Measurements from ENCODE around the gene NFIB.

The NFIB gene

GRCh38 chr9:14103115-14103514 is 210.8 kb downstream of the NFIB start:
- H3K4me1 ChIP-seq (ENCODE audit: insufficient read depth, insufficient read length) = no peaks in the 10 kb centered on the region
- no peak overlapping the region for H3K4me3 ChIP-seq (ENCODE audit: insufficient read length, low read depth)
- TF ChIP-seq SUZ12 (IDR thresholded peaks at IDR 0.05; ENCODE audit: extremely low read depth, insufficient read depth, insufficient read length) (no peak), YY1 (IDR thresholded peaks at IDR 0.05; ENCODE audit: insufficient read depth, insufficient read length) (no peak), ZNF274 (IDR thresholded peaks at IDR 0.05; ENCODE audit: low read depth, low read length) (no peak)
- H3K9ac ChIP-seq (ENCODE audit: insufficient read length, low read depth) = no peak overlapping the region
- H3K36me3 ChIP-seq (ENCODE audit: insufficient read depth, insufficient read length, low read length) = no peaks in the 10 kb centered on the region
- H3K9me3 ChIP-seq (ENCODE audit: insufficient read depth, low read length) = no peaks in the 10 kb centered on the region
- no peak for DNase-seq (ENCODE audit: low read depth, low spot score)
- H3K27me3 ChIP-seq (ENCODE audit: insufficient read depth, insufficient read length) = no peaks in the 10 kb centered on the region

- DNase-seq (ENCODE audit: low read depth, low spot score) = no peak
- no peaks in the 10 kb centered on the region for H3K27me3 ChIP-seq (ENCODE audit: insufficient read depth, insufficient read length)
- H3K4me3 ChIP-seq (ENCODE audit: insufficient read length, low read depth) = no peak overlapping the region
- H3K9ac ChIP-seq (ENCODE audit: insufficient read length, low read depth) = no peak overlapping the region
- H3K9me3 ChIP-seq (ENCODE audit: insufficient read depth, low read length) = no peaks in the 10 kb centered on the region
- H3K4me1 ChIP-seq (ENCODE audit: insufficient read depth, insufficient read length) = no peaks in the 10 kb centered on the region
- H3K36me3 ChIP-seq (ENCODE audit: insufficient read depth, insufficient read length, low read length) = no peaks in the 10 kb centered on the region
- TF ChIP-seq YY1 (IDR thresholded peaks at IDR 0.05; ENCODE audit: insufficient read depth, insufficient read length) (no peak), SUZ12 (IDR thresholded peaks at IDR 0.05; ENCODE audit: extremely low read depth, insufficient read depth, insufficient read length) (no peak), ZNF274 (IDR thresholded peaks at IDR 0.05; ENCODE audit: low read depth, low read length) (no peak)
Measured at GRCh38 chr9:14099737-14100136, 214.2 kb downstream of the NFIB start.

GRCh38 chr9:14098486-14099180 is 215.3 kb downstream of the NFIB start:
- Histone ChIP-seq H3K9me3 (ENCODE audit: insufficient read depth, low read length) (no peaks in the 10 kb centered on the region), H3K36me3 (ENCODE audit: insufficient read depth, insufficient read length, low read length) (no peaks in the 10 kb centered on the region), H3K27me3 (ENCODE audit: insufficient read depth, insufficient read length) (no peaks in the 10 kb centered on the region), H3K4me1 (ENCODE audit: insufficient read depth, insufficient read length) (no peaks in the 10 kb centered on the region), H3K9ac (ENCODE audit: insufficient read length, low read depth) (no peak overlapping the region), H3K4me3 (ENCODE audit: insufficient read length, low read depth) (no peak overlapping the region)
- TF ChIP-seq SUZ12 (IDR thresholded peaks at IDR 0.05; ENCODE audit: extremely low read depth, insufficient read depth, insufficient read length) (no peak), YY1 (IDR thresholded peaks at IDR 0.05; ENCODE audit: insufficient read depth, insufficient read length) (no peak), ZNF274 (IDR thresholded peaks at IDR 0.05; ENCODE audit: low read depth, low read length) (no peak)
- no peak for DNase-seq (ENCODE audit: low read depth, low spot score)

- DNase-seq (ENCODE audit: low read depth, low spot score) = no peak
- H3K4me1 ChIP-seq (ENCODE audit: insufficient read depth, insufficient read length) = no peaks in the 10 kb centered on the region
- TF ChIP-seq YY1 (IDR thresholded peaks at IDR 0.05; ENCODE audit: insufficient read depth, insufficient read length) (no peak), SUZ12 (IDR thresholded peaks at IDR 0.05; ENCODE audit: extremely low read depth, insufficient read depth, insufficient read length) (no peak), ZNF274 (IDR thresholded peaks at IDR 0.05; ENCODE audit: low read depth, low read length) (no peak)
Measured at GRCh38 chr9:14097666-14098415, 216.1 kb downstream of the NFIB start.

GRCh38 chr9:14097215-14097614 is 216.7 kb downstream of the NFIB start:
- Histone ChIP-seq H3K9me3 (ENCODE audit: insufficient read depth, low read length) (no peaks in the 10 kb centered on the region), H3K36me3 (ENCODE audit: insufficient read depth, insufficient read length, low read length) (no peaks in the 10 kb centered on the region), H3K4me3 (ENCODE audit: insufficient read length, low read depth) (no peak overlapping the region), H3K4me1 (ENCODE audit: insufficient read depth, insufficient read length) (no peaks in the 10 kb centered on the region), H3K27me3 (ENCODE audit: insufficient read depth, insufficient read length) (no peaks in the 10 kb centered on the region), H3K9ac (ENCODE audit: insufficient read length, low read depth) (no peak overlapping the region)
- no peak for TF ChIP-seq SUZ12 (IDR thresholded peaks at IDR 0.05; ENCODE audit: extremely low read depth, insufficient read depth, insufficient read length)
- no peak for TF ChIP-seq YY1 (IDR thresholded peaks at IDR 0.05; ENCODE audit: insufficient read depth, insufficient read length)
- no peak for TF ChIP-seq ZNF274 (IDR thresholded peaks at IDR 0.05; ENCODE audit: low read depth, low read length)
- DNase-seq (ENCODE audit: low read depth, low spot score) = no peak

More at GRCh38 chr9:14097666-14098415, 216.1 kb downstream of the NFIB start:
- H3K27me3 ChIP-seq (ENCODE audit: insufficient read depth, insufficient read length) = no peaks in the 10 kb centered on the region
- H3K9ac ChIP-seq (ENCODE audit: insufficient read length, low read depth) = no peak overlapping the region
- no peak overlapping the region for H3K4me3 ChIP-seq (ENCODE audit: insufficient read length, low read depth)
- H3K36me3 ChIP-seq (ENCODE audit: insufficient read depth, insufficient read length, low read length) = no peaks in the 10 kb centered on the region
- H3K9me3 ChIP-seq (ENCODE audit: insufficient read depth, low read length) = no peaks in the 10 kb centered on the region

- no peak overlapping the region for H3K9ac ChIP-seq (ENCODE audit: insufficient read length, low read depth)
- H3K36me3 ChIP-seq (ENCODE audit: insufficient read depth, insufficient read length, low read length) = no peaks in the 10 kb centered on the region
- no peak for TF ChIP-seq YY1 (IDR thresholded peaks at IDR 0.05; ENCODE audit: insufficient read depth, insufficient read length)
- TF ChIP-seq ZNF274 (IDR thresholded peaks at IDR 0.05; ENCODE audit: low read depth, low read length) = no peak
- TF ChIP-seq SUZ12 (IDR thresholded peaks at IDR 0.05; ENCODE audit: extremely low read depth, insufficient read depth, insufficient read length) = no peak
- DNase-seq (ENCODE audit: low read depth, low spot score) = no peak
- no peaks in the 10 kb centered on the region for H3K27me3 ChIP-seq (ENCODE audit: insufficient read depth, insufficient read length)
- no peak overlapping the region for H3K4me3 ChIP-seq (ENCODE audit: insufficient read length, low read depth)
- no peaks in the 10 kb centered on the region for H3K4me1 ChIP-seq (ENCODE audit: insufficient read depth, insufficient read length)
- no peaks in the 10 kb centered on the region for H3K9me3 ChIP-seq (ENCODE audit: insufficient read depth, low read length)
Measured at GRCh38 chr9:14096258-14096922, 217.6 kb downstream of the NFIB start.

GRCh38 chr9:14095277-14095676 is 218.7 kb downstream of the NFIB start:
- Histone ChIP-seq H3K4me3 (ENCODE audit: insufficient read length, low read depth) (no peak overlapping the region), H3K27me3 (ENCODE audit: insufficient read depth, insufficient read length) (no peaks in the 10 kb centered on the region), H3K36me3 (ENCODE audit: insufficient read depth, insufficient read length, low read length) (no peaks in the 10 kb centered on the region), H3K9me3 (ENCODE audit: insufficient read depth, low read length) (no peaks in the 10 kb centered on the region), H3K4me1 (ENCODE audit: insufficient read depth, insufficient read length) (no peaks in the 10 kb centered on the region), H3K9ac (ENCODE audit: insufficient read length, low read depth) (no peak overlapping the region)
- TF ChIP-seq ZNF274 (IDR thresholded peaks at IDR 0.05; ENCODE audit: low read depth, low read length) (no peak), YY1 (IDR thresholded peaks at IDR 0.05; ENCODE audit: insufficient read depth, insufficient read length) (no peak), SUZ12 (IDR thresholded peaks at IDR 0.05; ENCODE audit: extremely low read depth, insufficient read depth, insufficient read length) (no peak)
- DNase-seq (ENCODE audit: low read depth, low spot score) = no peak

Measured in NT2/D1 (cell line).